HepG2 (cell line): ENCODE measurements around the gene CARMIL3. TPM values are rescaled to one million over a fixed set of nuclear protein-coding genes. Genes with fewer than 3 reads are reported as not detected.

Source experiments
- CHCHD3 ChIP-seq: sonication (generic); formaldehyde crosslinking; IDR thresholded peaks from 2 replicates; pipeline ENCODE4 v1.8.0; 2022; ENCODE audit warnings: mild to moderate bottlenecking, missing genetic modification reagents, moderate library complexity
- FOSL1 ChIP-seq: sonication (generic); formaldehyde crosslinking; IDR thresholded peaks from 2 replicates; pipeline ENCODE4 v1.9.0; 2021; ENCODE audit warnings: missing genetic modification reagents, borderline replicate concordance
- HMGA1 ChIP-seq: sonication (generic); formaldehyde crosslinking; conservative IDR thresholded peaks from 2 replicates; pipeline ENCODE4 v1.4.0; 2020; ENCODE audit warnings: missing genetic modification reagents
- HOXA3 ChIP-seq: sonication (generic); formaldehyde crosslinking; IDR thresholded peaks from 2 replicates; pipeline ENCODE4 v1.5.0; 2020; ENCODE audit warnings: missing genetic modification reagents
- KDM2A ChIP-seq: sonication (generic); formaldehyde crosslinking; IDR thresholded peaks from 2 replicates; pipeline ENCODE4 v1.4.0; 2020; ENCODE audit warnings: low read depth, missing genetic modification reagents, borderline replicate concordance
- KDM6A ChIP-seq: IDR thresholded peaks from 2 replicates; pipeline ENCODE4 v1.6.1; 2016; ENCODE audit warnings: low read depth
- MED13 ChIP-seq: sonication (generic); formaldehyde crosslinking; IDR thresholded peaks from 2 replicates; pipeline ENCODE4 v1.5.0; 2020; ENCODE audit warnings: missing genetic modification reagents
- NPAS2 ChIP-seq: sonication (generic); formaldehyde crosslinking; IDR thresholded peaks from 2 replicates; pipeline ENCODE4 v1.8.0; 2022; ENCODE audit warnings: mild to moderate bottlenecking, missing genetic modification reagents, borderline replicate concordance
- POLR2G ChIP-seq: fragments of 200-400 bp; formaldehyde crosslinking; IDR thresholded peaks from 2 replicates; pipeline ENCODE4 v1.6.1; 2018; ENCODE audit warnings: mild to moderate bottlenecking, low read depth, low read length, moderate library complexity
- RFX5 ChIP-seq: IDR thresholded peaks from 2 replicates; pipeline ENCODE4 v1.6.1; 2011; ENCODE audit warnings: low read depth, low read length, improper control_type of control experiment
- RFXAP ChIP-seq: sonication (generic); formaldehyde crosslinking; IDR thresholded peaks from 2 replicates; pipeline ENCODE4 v1.4.0; 2020; ENCODE audit warnings: missing genetic modification reagents, borderline replicate concordance
- SIN3B ChIP-seq: fragments of 150-350 bp; IDR thresholded peaks from 2 replicates; pipeline ENCODE4 v1.6.1; 2014; ENCODE audit warnings: low read length
- SNAI1 ChIP-seq: sonication (generic); formaldehyde crosslinking; IDR thresholded peaks from 2 replicates; pipeline ENCODE4 v1.5.0; 2020; ENCODE audit warnings: mild to moderate bottlenecking, missing genetic modification reagents, borderline replicate concordance
- ZFP37 ChIP-seq: sonication (generic); formaldehyde crosslinking; IDR thresholded peaks from 2 replicates; pipeline ENCODE4 v1.4.0; 2020; ENCODE audit warnings: missing genetic modification reagents, borderline replicate concordance
- ZNF34 ChIP-seq: sonication (generic); formaldehyde crosslinking; IDR thresholded peaks from 2 replicates; pipeline ENCODE4 v1.4.0; 2020; ENCODE audit warnings: mild to moderate bottlenecking, missing genetic modification reagents, borderline replicate concordance
- ZNF678 ChIP-seq: sonication (generic); formaldehyde crosslinking; IDR thresholded peaks from 2 replicates; pipeline ENCODE4 v1.4.0; 2020; ENCODE audit warnings: mild to moderate bottlenecking, missing genetic modification reagents
- polyA plus RNA-seq, 8 experiments: library from polyadenylated mRNA; depleted of rRNA in 3 of 8; stranded (reverse) in 7 of 8; unstranded in 1 of 8; fragments of >200 nt; fragmentation: Illumina TruSeq in 4 of 8; extraction: Trizol in 4 of 8; gene quantifications; 2 replicates each; pipeline versions ENCODE4 v1.2.1 to v1.2.3, GENCODE V29; 2011 to 2016; ENCODE audit warnings: low read depth in 4 of 8, missing spikeins in 1 of 8, mixed read lengths in 1 of 8; ENCODE audit not compliant: insufficient read depth in 1 of 8
- total RNA-seq, 5 experiments: library from RNA; depleted of rRNA; stranded (reverse); fragments of >200 nt; fragmentation: Illumina TruSeq; extraction: Trizol; gene quantifications; 2 replicates each; pipeline ENCODE4 v1.2.3, GENCODE V29; 2016; ENCODE audit warnings: low read depth in 1 of 5
- TF ChIP-seq, protein P1 (sequence below): sonication (generic); formaldehyde crosslinking; IDR thresholded peaks from 2 replicates; pipeline ENCODE4 v1.8.1; 2023; ENCODE audit warnings: mild to moderate bottlenecking, missing genetic modification reagents
- TF ChIP-seq, protein P2 (sequence below): sonication (generic); formaldehyde crosslinking; IDR thresholded peaks from 2 replicates; pipeline ENCODE4 v1.5.0; 2020; ENCODE audit warnings: missing genetic modification reagents
- TF ChIP-seq, protein P3 (sequence below): sonication (generic); formaldehyde crosslinking; IDR thresholded peaks from 2 replicates; pipeline ENCODE4 v1.4.0; 2020; ENCODE audit warnings: missing genetic modification reagents, borderline replicate concordance
- TF ChIP-seq, protein P4 (sequence below): IDR thresholded peaks from 2 replicates; pipeline ENCODE4 v1.6.1; 2016; ENCODE audit warnings: low read depth

The CARMIL3 gene
- total and polyA plus RNA-seq, 2 of the 13 experiments (the other 11 are each of a cell fraction or from before 2014, with no cell fraction given), result 0.27 to 0.55 TPM

DNA sequence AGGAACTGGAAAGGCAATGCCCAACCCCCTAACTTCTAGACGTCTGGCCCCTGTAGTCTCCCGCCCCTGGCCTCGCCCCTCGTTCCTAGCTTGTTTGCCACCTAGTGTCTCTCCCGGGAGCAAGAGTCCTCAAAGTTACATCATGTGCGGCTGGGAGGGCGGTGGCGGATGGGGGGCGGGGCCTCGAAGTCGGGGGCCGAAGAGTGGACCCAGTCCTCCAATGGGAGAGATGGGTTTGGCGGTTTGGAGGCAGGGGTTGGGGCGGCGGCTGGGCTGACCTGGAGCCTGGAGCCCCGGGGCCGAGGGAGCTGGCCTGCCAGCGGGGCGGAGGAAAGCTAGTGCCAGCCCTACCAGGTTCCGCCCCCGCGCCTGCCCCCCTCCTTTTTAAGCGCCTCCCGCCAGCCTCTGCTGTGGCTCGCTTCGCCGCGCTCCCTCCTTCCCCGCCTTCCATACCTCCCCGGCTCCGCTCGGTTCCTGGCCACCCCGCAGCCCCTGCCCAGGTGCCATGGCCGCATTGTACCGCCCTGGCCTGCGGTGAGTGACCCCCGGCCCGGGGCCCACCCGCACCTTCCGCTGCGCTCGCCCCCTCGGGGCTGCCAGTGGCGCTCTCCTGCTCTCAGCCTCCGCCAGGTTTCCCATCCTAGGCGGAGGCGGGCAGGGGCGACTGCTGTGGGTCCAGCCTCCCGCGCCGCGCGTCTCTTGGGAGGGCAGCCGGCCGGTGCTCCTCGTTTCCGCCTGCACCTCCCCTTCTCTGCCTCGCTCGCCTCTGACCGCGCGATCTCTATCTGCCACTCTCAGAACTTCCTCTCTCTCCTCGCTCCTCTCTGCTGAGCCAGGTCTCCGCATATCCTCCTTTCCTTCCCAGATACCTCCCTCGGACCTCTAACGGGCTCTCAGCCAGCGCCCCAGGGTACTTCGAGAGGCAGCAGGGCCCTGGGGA lies 42.4 kb downstream of the CARMIL3 start, which contains the start of gene PCK2 (continued):
- TF ChIP-seq RFXAP, result peak; percentile 91; the same call in 1 of the 2 replicates
- TF ChIP-seq NPAS2, result no peak
- TF ChIP-seq, protein P1, sequence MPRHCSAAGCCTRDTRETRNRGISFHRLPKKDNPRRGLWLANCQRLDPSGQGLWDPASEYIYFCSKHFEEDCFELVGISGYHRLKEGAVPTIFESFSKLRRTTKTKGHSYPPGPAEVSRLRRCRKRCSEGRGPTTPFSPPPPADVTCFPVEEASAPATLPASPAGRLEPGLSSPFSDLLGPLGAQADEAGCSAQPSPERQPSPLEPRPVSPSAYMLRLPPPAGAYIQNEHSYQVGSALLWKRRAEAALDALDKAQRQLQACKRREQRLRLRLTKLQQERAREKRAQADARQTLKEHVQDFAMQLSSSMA (CRISPR knock-in tag), result peak; percentile 88
- peak; percentile 67; the same call in 1 of the 2 replicates for TF ChIP-seq FOSL1 (CRISPR knock-in tag)
- TF ChIP-seq KDM2A (CRISPR knock-in tag), result peak; percentile 98
- TF ChIP-seq RFX5, result peak; percentile 7; the same call in 1 of the 2 replicates
- peak; percentile 99 for TF ChIP-seq POLR2G
- TF ChIP-seq, protein P2, sequence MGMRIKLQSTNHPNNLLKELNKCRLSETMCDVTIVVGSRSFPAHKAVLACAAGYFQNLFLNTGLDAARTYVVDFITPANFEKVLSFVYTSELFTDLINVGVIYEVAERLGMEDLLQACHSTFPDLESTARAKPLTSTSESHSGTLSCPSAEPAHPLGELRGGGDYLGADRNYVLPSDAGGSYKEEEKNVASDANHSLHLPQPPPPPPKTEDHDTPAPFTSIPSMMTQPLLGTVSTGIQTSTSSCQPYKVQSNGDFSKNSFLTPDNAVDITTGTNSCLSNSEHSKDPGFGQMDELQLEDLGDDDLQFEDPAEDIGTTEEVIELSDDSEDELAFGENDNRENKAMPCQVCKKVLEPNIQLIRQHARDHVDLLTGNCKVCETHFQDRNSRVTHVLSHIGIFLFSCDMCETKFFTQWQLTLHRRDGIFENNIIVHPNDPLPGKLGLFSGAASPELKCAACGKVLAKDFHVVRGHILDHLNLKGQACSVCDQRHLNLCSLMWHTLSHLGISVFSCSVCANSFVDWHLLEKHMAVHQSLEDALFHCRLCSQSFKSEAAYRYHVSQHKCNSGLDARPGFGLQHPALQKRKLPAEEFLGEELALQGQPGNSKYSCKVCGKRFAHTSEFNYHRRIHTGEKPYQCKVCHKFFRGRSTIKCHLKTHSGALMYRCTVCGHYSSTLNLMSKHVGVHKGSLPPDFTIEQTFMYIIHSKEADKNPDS (CRISPR knock-in tag), result no peak
- no peak for TF ChIP-seq HMGA1 (CRISPR knock-in tag)
- TF ChIP-seq, protein P3, sequence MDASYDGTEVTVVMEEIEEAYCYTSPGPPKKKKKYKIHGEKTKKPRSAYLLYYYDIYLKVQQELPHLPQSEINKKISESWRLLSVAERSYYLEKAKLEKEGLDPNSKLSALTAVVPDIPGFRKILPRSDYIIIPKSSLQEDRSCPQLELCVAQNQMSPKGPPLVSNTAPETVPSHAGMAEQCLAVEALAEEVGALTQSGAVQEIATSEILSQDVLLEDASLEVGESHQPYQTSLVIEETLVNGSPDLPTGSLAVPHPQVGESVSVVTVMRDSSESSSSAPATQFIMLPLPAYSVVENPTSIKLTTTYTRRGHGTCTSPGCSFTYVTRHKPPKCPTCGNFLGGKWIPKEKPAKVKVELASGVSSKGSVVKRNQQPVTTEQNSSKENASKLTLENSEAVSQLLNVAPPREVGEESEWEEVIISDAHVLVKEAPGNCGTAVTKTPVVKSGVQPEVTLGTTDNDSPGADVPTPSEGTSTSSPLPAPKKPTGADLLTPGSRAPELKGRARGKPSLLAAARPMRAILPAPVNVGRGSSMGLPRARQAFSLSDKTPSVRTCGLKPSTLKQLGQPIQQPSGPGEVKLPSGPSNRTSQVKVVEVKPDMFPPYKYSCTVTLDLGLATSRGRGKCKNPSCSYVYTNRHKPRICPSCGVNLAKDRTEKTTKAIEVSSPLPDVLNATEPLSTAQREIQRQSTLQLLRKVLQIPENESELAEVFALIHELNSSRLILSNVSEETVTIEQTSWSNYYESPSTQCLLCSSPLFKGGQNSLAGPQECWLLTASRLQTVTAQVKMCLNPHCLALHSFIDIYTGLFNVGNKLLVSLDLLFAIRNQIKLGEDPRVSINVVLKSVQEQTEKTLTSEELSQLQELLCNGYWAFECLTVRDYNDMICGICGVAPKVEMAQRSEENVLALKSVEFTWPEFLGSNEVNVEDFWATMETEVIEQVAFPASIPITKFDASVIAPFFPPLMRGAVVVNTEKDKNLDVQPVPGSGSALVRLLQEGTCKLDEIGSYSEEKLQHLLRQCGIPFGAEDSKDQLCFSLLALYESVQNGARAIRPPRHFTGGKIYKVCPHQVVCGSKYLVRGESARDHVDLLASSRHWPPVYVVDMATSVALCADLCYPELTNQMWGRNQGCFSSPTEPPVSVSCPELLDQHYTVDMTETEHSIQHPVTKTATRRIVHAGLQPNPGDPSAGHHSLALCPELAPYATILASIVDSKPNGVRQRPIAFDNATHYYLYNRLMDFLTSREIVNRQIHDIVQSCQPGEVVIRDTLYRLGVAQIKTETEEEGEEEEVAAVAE, result peak; percentile 97
- peak; percentile 79 for TF ChIP-seq HOXA3 (CRISPR knock-in tag)
- no peak; the same call in none of the 2 replicates for TF ChIP-seq ZNF34 (CRISPR knock-in tag)
- peak; percentile 90 for TF ChIP-seq SNAI1 (CRISPR knock-in tag)
- TF ChIP-seq CHCHD3 (CRISPR knock-in tag), result peak; percentile 96; the same call in 1 of the 2 replicates
- TF ChIP-seq ZNF678 (CRISPR knock-in tag), result peak; percentile 93; the same call in 1 of the 2 replicates
- no peak; the same call in 1 of the 2 replicates for TF ChIP-seq SIN3B
- TF ChIP-seq KDM6A (CRISPR knock-in tag), result peak; percentile 71
- TF ChIP-seq, protein P4, sequence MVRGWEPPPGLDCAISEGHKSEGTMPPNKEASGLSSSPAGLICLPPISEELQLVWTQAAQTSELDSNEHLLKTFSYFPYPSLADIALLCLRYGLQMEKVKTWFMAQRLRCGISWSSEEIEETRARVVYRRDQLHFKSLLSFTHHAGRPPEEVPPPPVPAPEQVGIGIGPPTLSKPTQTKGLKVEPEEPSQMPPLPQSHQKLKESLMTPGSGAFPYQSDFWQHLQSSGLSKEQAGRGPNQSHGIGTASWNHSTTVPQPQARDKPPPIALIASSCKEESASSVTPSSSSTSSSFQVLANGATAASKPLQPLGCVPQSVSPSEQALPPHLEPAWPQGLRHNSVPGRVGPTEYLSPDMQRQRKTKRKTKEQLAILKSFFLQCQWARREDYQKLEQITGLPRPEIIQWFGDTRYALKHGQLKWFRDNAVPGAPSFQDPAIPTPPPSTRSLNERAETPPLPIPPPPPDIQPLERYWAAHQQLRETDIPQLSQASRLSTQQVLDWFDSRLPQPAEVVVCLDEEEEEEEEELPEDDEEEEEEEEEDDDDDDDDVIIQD (CRISPR knock-in tag), result peak; percentile 93
- peak; percentile 94 for TF ChIP-seq ZFP37
- peak; percentile 97 for TF ChIP-seq MED13
